ENCODE measurements around the gene TBXA2R.
"Not testable (repeated sequence)": the region's sequence is repeated elsewhere in the genome, so short reads cannot be mapped to it uniquely, and the experiment has no call there.

TBXA2R gene

GRCh38 chr19:3572132-3572854 lies 34.4 kb downstream of the TBXA2R start:
- H3K27ac ChIP-seq (replicated peaks): peak overlapping the region; percentile 50
- H3K4me3 ChIP-seq (replicated peaks; ENCODE audit: insufficient read depth, low read length): peak overlapping the region; percentile 49
- H3K27me3 ChIP-seq (ENCODE audit: insufficient read depth, poor library complexity, severe bottlenecking): no peaks in the 10 kb centered on the region
- TF ChIP-seq SPI1 (IDR thresholded peaks at IDR 0.05; ENCODE audit: borderline replicate concordance, low read depth) (no peak), GABPA (IDR thresholded peaks at IDR 0.05; ENCODE audit: low read depth) (no peak), POLR2AphosphoS5 (IDR thresholded peaks at IDR 0.05; ENCODE audit: low read depth) (no peak), REST (IDR thresholded peaks at IDR 0.05; ENCODE audit: insufficient replicate concordance, low read depth) (no peak), CTCF (IDR thresholded peaks at IDR 0.05; ENCODE audit: insufficient read depth, low read length) (no peak)
- peak; percentile 99 to 100 for DNase-seq (ENCODE audit: low read depth in 1 of 2, low spot score in 1 of 2)

- DNase-seq (ENCODE audit: low read depth in 1 of 2, low spot score in 1 of 2): no peak
- Histone ChIP-seq H3K4me3 (replicated peaks; ENCODE audit: insufficient read depth, low read length) (no peak overlapping the region), H3K27ac (replicated peaks) (no peak overlapping the region), H3K27me3 (ENCODE audit: insufficient read depth, poor library complexity, severe bottlenecking) (no peaks in the 10 kb centered on the region)
- TF ChIP-seq SPI1 (IDR thresholded peaks at IDR 0.05; ENCODE audit: borderline replicate concordance, low read depth) (no peak), POLR2AphosphoS5 (IDR thresholded peaks at IDR 0.05; ENCODE audit: low read depth) (no peak), CTCF (IDR thresholded peaks at IDR 0.05; ENCODE audit: insufficient read depth, low read length) (no peak), REST (IDR thresholded peaks at IDR 0.05; ENCODE audit: insufficient replicate concordance, low read depth) (no peak), GABPA (IDR thresholded peaks at IDR 0.05; ENCODE audit: low read depth) (no peak)
Observed at GRCh38 chr19:3570606-3571011, 36.1 kb downstream of the TBXA2R start.

- not testable (repeated sequence) for H3K4me3 ChIP-seq (replicated peaks; ENCODE audit: insufficient read depth, low read length); H3K27me3 ChIP-seq (ENCODE audit: insufficient read depth, poor library complexity, severe bottlenecking); DNase-seq (ENCODE audit: low read depth in 1 of 2, low spot score in 1 of 2); H3K27ac ChIP-seq (replicated peaks)
Observed at GRCh38 chr19:3570042-3570441, 36.6 kb downstream of the TBXA2R start.

DNA sequence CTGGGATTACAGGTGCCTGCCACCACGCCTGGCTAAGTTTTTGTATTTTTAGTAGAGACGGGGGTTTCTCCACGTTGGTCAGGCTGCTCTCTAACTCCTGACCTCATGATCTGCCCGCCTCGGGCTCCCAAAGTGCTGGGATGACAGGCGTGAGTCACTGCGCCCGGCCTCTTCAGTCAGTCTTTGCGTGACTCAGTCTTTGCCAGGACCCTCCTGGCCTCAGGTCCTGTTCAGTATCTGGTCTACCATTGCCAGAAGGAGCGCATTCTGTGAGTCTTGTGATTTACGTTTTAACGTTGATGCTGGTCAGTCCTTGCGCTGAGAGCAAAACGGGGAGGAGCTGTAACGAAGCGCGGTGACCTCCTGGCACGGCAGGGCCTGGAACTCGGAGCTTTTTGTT lies 41.5 kb downstream of the TBXA2R start:
- no peak overlapping the region for H3K4me3 ChIP-seq (replicated peaks; ENCODE audit: insufficient read depth, low read length)
- no peak for DNase-seq (ENCODE audit: low read depth in 1 of 2, low spot score in 1 of 2)
- TF ChIP-seq GABPA (IDR thresholded peaks at IDR 0.05; ENCODE audit: low read depth) (no peak), REST (IDR thresholded peaks at IDR 0.05; ENCODE audit: insufficient replicate concordance, low read depth) (no peak), SPI1 (IDR thresholded peaks at IDR 0.05; ENCODE audit: borderline replicate concordance, low read depth) (no peak), POLR2AphosphoS5 (IDR thresholded peaks at IDR 0.05; ENCODE audit: low read depth) (no peak)
- no peaks in the 10 kb centered on the region for H3K27me3 ChIP-seq (ENCODE audit: insufficient read depth, poor library complexity, severe bottlenecking)
- no peak overlapping the region for H3K27ac ChIP-seq (replicated peaks)
